G401.6 (cell line): ENCODE data around the gene GNAO1.

ENCODE experiments used
- FAIRE-seq: peaks from 2 replicates; lab custom pipeline; 2012; peaks lifted over from hg19 to GRCh38; lab: Jason Lieb, UNC

GNAO1 gene

GRCh38 chr16:56191156-56191815 lies at the start of gene GNAO1:
GNAO1 (plus strand) TSS chr16:56191489; CDS start chr16:56192236, 747 bp downstream.
- no peak for FAIRE-seq

DNA sequence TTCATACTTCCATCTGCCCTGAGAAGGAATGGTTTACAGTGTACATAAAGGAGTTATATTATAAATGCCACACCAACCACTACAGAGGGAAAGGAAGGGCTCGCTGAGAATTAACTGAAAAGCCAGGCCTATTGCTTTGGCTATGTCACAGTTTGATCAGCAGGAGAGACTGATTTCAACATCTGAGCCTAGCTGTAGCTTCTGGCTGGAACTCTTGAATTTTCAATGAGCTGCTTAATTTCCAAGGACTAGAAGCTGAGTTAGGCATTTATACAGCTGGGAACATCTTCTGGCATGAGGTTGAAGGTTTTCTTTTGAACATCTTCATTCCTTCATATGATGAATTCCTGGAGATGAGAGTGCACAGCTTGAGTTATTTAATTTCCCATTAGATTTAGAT lies 47.6 kb upstream of the GNAO1 start:
- FAIRE-seq = no peak

DNA sequence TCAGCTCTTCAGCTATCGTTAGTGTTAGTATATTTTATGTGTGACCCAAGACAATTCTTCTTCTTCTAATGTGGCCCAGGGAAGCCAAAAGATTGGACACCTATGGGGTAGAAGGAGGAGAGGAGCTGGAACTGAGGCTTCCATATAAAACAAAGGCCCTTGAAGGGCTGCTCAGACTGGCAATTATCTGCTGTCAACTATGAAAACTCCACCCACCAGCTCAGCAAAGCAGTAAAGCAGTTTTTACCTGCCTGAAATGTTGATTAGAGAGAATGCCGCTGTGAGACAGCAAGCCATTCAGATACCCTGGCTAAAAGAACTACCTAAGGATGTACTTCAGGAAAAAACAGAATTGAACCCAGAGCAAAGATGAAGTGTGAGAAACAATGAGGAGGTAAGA lies 45.9 kb upstream of the GNAO1 start:
- FAIRE-seq = no peak

DNA sequence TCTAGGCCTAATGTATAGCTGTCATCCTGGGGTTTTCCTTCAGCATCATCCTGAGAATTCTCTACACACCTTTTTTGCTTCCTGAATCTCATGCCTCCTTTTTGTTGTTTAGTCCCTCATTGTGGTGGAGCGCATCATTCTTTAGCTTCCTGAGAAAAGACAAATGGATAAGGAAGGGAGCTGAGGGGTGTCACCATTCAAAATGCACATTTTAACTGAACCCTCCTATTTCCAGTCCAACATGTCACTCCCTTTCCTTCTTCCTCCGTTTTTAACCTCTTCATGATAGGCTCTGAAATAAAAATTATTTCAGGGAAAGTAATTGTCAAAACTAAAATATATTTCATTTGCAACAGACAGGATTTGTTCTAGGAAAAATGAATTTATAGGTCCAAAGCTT lies 39.7 kb upstream of the GNAO1 start:
- FAIRE-seq = no peak

DNA sequence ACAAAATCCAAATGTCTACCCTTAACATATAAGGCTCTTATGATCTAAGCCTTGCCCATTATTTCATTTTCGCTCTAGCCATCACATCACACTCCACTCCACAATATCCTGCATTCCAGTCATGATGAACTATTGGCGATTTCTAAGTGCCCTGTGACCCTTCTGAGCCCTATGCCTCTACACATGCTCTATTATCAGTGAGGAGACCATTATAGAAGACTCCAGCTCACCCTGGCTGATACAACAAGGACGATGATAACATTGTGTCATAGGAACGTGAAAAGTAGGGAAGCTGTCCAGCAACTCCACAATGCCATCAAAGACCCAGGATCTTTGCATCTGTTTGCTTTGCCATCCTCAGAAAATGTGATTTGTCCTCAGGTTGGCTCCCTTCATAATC lies 29.6 kb upstream of the GNAO1 start:
- FAIRE-seq = no peak

- no peak for FAIRE-seq
Measured at GRCh38 chr16:56163089-56163488, 28.2 kb upstream of the GNAO1 start.

DNA sequence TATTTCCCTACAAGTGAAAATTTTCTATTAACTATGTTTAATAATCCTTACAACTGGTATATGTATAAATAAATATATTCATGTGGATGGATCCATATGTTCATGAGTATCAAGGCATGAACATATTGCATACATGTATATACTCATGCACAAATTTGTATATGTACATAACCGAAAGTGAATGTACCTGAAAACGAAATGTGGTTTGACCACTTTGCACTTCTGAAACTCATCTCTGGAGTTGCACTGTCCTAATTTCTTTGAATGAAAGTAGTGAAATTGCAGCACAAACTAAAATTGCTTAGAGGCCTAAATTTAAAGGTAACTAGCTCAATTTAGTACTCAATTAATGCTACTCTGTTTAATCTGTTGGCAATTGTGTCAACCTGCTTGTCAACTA lies 27.4 kb upstream of the GNAO1 start:
- FAIRE-seq = no peak

- no peak for FAIRE-seq
Measured at GRCh38 chr16:56164636-56165035, 26.7 kb upstream of the GNAO1 start.

DNA sequence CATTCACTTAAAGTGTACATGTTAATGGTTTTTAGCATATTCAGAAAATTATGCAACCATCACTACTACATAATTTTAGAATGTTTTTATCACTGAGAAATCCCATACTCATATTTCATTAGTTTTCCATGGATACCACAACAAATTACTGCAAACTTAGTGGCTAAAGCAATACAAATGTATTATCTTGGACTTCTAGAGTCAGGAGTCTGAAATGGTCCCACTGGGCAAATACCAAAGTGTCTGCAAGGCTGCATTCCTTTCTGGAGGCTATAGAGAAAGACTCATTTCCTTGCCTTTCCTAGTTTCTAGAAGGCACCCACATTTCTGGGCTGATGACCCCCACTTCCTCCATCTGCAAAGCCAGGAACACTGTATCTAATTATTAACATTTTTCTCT lies 16.9 kb upstream of the GNAO1 start:
- FAIRE-seq = no peak

- FAIRE-seq = no peak
Measured at GRCh38 chr16:56181401-56181800, 9.9 kb upstream of the GNAO1 start.

DNA sequence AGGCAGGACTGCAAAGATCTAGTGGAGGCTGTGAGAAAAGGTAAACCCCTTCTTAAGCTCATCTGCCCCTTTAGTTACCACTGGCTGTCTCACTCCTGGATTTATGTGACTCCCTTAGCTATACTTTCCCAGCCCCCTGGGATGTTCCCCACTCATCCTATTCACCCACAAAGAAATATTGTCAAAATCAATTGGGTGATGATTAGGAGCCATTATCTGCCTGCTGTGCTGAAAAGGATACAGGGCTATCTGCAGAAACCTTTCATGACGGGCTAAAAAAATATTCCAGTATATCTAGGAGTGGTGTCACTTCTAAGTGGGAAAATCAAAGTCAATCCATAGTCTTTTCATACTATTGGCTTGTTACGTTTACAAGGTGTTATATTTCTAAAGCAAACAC lies 8.0 kb upstream of the GNAO1 start:
- FAIRE-seq = no peak

DNA sequence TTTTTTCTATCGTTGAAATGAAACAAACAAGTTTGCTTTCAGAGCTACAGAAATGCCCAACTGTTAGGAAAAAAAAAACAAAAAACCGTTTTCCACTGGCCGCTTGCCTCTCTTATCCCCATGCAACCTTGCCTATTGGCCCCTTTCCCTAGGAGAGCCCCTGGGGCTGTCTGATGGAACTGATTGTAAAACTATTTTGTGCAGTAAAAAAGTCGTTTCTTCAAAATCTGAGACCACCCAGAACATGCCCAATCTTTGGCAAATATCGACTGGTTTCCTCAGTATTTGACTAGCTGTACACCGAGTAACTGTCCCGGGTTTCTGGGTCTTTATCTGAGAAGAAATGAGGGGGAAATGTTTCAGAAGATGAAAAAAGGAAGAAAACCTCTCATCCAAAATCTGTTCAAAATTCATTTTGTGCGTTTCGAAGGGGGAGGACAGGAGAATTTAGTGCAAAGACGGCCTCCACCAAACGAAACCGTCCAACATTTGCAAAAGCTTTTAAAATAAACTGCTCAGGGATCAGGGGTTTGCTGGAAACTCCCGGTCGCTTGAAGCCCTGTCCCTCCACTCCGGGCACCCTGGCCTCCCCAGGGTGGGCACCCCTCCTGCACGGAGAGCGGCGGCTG lies 1.1 kb upstream of the GNAO1 start:
- FAIRE-seq = no peak

DNA sequence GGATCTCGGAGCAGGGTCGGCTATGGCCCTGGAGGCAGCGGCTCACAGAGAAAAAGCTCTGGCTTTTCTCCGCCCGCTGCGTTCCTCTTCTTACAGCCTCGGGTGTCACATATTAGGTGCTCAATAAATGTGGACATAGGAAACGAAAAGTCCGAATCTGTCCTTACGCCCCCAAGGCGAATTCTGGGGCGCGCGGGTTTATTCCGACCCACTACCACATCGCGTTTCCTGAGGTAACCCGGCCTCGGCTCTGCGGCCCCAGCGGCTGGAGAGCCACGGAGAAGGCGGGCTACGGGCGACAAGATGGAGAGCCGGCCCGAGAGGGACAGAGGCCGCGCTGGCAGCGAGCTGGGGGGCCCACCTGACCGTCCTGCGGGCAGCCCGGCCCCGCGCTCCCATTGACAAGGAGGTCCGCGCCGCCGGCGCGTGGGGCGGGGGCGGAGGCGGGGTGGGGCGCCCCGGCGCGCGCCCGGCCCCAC lies 573 bp upstream of the GNAO1 start:
- no peak for FAIRE-seq

- no peak for FAIRE-seq
Measured at GRCh38 chr16:56191835-56192634, 746 bp downstream of the GNAO1 start.

DNA sequence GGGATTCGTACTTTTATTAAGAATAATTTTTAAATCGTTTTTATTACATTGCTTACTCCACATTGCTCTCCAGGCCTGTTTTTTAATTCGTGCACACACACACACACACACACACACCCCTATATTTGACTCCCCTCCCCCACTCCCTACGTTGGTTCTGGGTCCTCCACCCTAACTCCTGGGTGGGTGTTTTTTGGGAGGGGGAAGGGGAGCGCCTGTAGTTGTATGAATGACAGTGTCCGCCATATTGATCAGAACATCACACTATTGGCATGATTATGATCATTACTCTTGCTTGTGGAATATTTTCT lies 1.3 kb downstream of the GNAO1 start:
- FAIRE-seq = no peak

DNA sequence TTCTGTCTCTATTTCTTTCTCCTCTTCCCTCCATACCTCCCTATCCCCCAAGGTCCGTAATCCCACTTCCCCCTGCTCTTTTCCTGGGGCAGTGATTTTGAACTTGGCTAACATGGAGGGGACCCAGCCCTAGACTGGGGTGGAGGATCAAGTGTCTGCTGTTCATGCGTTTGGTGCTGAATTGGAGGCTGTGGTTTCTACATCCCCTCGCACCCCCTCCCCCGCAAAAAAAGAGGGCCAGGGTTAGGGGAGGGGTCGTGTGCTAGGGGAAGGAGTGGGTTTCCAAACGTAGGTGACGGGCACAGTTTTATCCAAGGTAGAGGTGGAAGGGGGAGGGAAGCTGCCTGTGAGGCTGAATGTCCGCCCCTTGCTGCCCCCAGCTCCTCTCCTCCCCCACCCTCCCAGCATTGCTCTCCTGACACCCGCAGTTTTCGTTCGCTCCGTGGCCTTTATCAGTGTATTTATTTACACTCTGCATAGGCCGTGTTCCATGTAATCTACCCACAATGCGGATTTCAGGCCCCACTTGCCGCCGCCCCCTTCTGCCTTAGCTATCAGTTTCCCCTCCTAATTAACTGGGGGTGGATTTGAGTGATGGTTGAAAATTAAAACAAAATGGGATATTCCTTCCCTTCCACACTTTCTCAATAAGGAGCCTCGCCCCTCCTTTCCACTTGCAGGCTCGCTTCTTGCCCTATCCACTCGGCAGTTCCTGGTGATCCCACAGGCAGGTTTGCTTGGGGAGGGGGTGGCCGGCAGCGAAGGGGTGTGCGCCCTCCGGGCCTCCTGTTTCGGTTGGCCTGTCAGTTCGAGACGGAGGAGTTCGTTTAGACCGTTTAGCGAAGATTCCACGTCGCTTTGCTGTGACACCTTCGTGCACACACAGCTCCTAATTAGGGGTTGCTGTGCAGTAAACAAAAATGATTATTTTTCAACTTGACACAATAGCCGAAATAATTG lies 2.0 kb downstream of the GNAO1 start:
- no peak for FAIRE-seq

DNA sequence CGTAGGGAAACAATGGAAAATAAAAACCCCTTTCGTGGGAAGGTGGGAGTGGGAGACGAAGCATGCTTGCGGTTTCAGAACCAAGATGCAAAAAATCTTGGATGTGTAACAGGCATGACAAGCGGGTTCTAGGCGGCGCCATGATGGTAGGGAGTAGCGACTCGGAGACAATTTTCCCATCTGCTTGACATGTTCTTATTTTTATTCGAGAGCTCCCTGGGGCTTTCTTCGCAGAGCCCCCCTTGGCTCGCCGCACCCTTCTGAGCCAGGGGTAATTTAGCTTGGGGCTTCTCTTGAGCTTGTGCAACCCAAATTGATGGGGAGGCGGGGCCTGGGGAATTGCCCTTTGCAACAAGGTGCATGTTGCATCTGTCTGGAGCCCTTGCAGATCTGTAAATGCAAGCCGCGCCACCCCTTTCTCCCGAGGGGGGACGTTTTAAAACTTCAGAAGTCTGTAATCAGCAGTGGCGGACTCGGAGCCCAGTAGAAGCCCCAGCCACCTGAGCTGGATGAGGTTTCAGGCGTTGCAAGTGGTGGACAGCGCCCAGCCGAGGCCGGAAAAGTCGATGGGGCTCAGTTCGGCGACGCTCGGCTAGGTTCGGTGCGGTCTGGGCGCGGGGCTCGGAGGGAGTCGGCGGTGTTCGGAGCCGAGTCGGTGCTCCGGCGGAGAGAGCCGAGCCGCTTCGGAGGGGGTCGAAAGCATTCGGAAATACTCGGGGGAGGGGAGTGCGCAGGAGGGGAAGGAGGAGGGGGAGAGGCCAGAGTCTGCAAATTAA lies 2.9 kb downstream of the GNAO1 start:
- FAIRE-seq = no peak

- FAIRE-seq = no peak
Measured at GRCh38 chr16:56195151-56195550, 3.9 kb downstream of the GNAO1 start.

GRCh38 chr16:56196381-56196780 lies 5.1 kb downstream of the GNAO1 start:
- FAIRE-seq = no peak

GRCh38 chr16:56197192-56197992 lies 6.1 kb downstream of the GNAO1 start:
- FAIRE-seq = no peak
